OCI-LY7 (cell line): ENCODE results near the gene FEV. TPM values are rescaled to one million over a fixed set of nuclear protein-coding genes. Genes with fewer than 3 reads are reported as not detected.

Experiments
- BruUV-seq: library from RNA; stranded (reverse); fragments of 400-500 nt; replicated peaks from 2 replicates; lab custom pipeline; 2021; lab: Mats Ljungman, UMichigan
- CTCF ChIA-PET: fragments of 300-600 bp; sonication (Branson Sonifier 250); formaldehyde crosslinking; loops from one replicate; lab custom pipeline; 2022; ENCODE audit warnings: antibody characterized with exemption; ENCODE audit not compliant: unreplicated experiment; lab: Charles Lee
- POLR2A ChIA-PET: fragments of 300-600 bp; sonication (Branson Sonifier 250); formaldehyde crosslinking; loops from one replicate; lab custom pipeline; 2022; ENCODE audit warnings: antibody characterized with exemption; lab: Charles Lee
- DNase-seq: peaks from one replicate; pipeline ENCODE4 v3.0.0-alpha.2; 2015; ENCODE audit warnings: low spot score
- H2AFZ ChIP-seq: fragments of 200-600 bp; sonication (generic), shearing (Covaris generic); 2 replicates; pipeline ENCODE4 v1.6.1; 2014; ENCODE audit warnings: mild to moderate bottlenecking, antibody characterized with exemption, low read length, moderate library complexity
- H3K27ac ChIP-seq: fragments of 200-600 bp; sonication (generic); 2 replicates; pipeline ENCODE4 v1.5.1; 2014; ENCODE audit warnings: mixed run types, low read depth, mild to moderate bottlenecking, moderate library complexity, low read length, inconsistent platforms; ENCODE audit not compliant: poor library complexity, severe bottlenecking
- H3K36me3 ChIP-seq: fragments of 200-600 bp; sonication (generic); 2 replicates; pipeline ENCODE4 v1.6.1; 2014; ENCODE audit warnings: mild to moderate bottlenecking, antibody characterized with exemption, low read length, moderate library complexity, mixed read lengths; ENCODE audit not compliant: insufficient read depth
- H3K4me1 ChIP-seq: fragments of 200-600 bp; sonication (generic); 2 replicates; pipeline ENCODE4 v1.5.1; 2014; ENCODE audit warnings: mild to moderate bottlenecking, low read length; ENCODE audit not compliant: insufficient read depth, poor library complexity, severe bottlenecking
- H3K4me2 ChIP-seq: fragments of 200-600 bp; sonication (generic); 2 replicates; pipeline ENCODE4 v1.6.1; 2014; ENCODE audit warnings: mild to moderate bottlenecking, low read length
- H3K4me3 ChIP-seq: fragments of 200-600 bp; sonication (generic); 2 replicates; pipeline ENCODE4 v1.5.1; 2014; ENCODE audit warnings: mild to moderate bottlenecking, low read depth, low read length; ENCODE audit not compliant: poor library complexity, severe bottlenecking
- H3K79me2 ChIP-seq: fragments of 200-600 bp; sonication (generic); 2 replicates; pipeline ENCODE4 v1.6.1; 2016; ENCODE audit warnings: low read depth, mild to moderate bottlenecking, low read length, moderate library complexity, mixed read lengths; ENCODE audit not compliant: insufficient read depth
- H3K9me2 ChIP-seq: fragments of 200-600 bp; sonication (generic); 2 replicates; pipeline ENCODE4 v1.6.1; 2016; ENCODE audit warnings: mild to moderate bottlenecking, low read length, mixed read lengths; ENCODE audit not compliant: insufficient read depth
- H3K9me3 ChIP-seq: fragments of 200-600 bp; sonication (generic); 2 replicates; pipeline ENCODE4 v1.6.1; 2014; ENCODE audit warnings: mild to moderate bottlenecking, mixed run types, low read length, mixed read lengths
- H4K20me1 ChIP-seq: fragments of 200-600 bp; sonication (generic); 2 replicates; pipeline ENCODE4 v1.6.1; 2014; ENCODE audit warnings: mild to moderate bottlenecking, antibody characterized with exemption, low read length, moderate library complexity, mixed read lengths; ENCODE audit not compliant: insufficient read depth
- EZH2phosphoT487 ChIP-seq: fragments of 200-600 bp; sonication (generic); IDR thresholded peaks from 2 replicates; pipeline ENCODE4 v1.6.1; 2018; ENCODE audit warnings: low read depth, borderline replicate concordance, mild to moderate bottlenecking, mixed run types, antibody characterized with exemption, low read length, moderate library complexity, mixed read lengths
- intact Hi-C: fragments of 100-400 bp; cut with micrococcal nuclease; formaldehyde crosslinking; loops from one replicate; pipeline ENCODE4 v1.10.0; 2022; ENCODE audit not compliant: unreplicated experiment
- total RNA-seq, 2 experiments: library from RNA; depleted of rRNA in 1 of 2; stranded (reverse); fragments of >200 nt in 1 of 2; shearing (Covaris generic) in 1 of 2; gene quantifications; 2 replicates each; pipeline ENCODE4 v1.2.3, GENCODE V29; 2014 to 2022
- TF ChIP-seq, protein P1 (sequence below): fragments of 200-600 bp; sonication (generic); conservative IDR thresholded peaks from 2 replicates; pipeline ENCODE4 v1.5.1; 2014; ENCODE audit warnings: mild to moderate bottlenecking, antibody characterized with exemption, low read length, moderate library complexity, mixed read lengths

Gene FEV
- total RNA-seq, 2 experiments from 2014 or later: not detected

DNA sequence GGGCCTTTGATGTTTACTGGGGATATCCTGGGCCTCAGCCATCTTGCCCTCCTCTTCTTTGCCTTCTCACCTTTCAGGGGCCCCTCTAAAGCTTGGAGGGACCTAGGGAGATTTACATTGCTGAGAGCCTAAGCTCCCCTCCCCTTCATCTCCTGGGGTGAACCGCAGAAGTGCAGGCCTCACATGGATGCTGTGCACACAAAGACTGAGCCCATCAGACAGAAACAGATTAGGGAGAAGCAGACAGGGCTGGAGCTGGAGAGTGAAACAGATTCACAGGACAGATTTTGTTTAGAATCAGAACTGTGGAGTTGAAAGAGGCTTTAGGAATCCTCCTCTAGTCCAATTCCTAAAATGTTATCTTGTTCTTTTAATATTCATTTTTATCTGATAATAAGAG, 28.9 kb downstream of the FEV start:
- DNase-seq: no peak
- POLR2A ChIA-PET: interaction anchor here (0.6 kb wide), 2 partner anchors 51 to 513 kb away, joined by 3 read pairs; no protein-coding TSS in a partner anchor
- Histone ChIP-seq H4K20me1 (no peaks in the 10 kb centered on the region), H3K4me2 (no peak overlapping the region), H3K4me1 (peaks cover 6% of the 10 kb centered on the region), H3K9me3 (no peaks in the 10 kb centered on the region), H2AFZ (no peak overlapping the region), H3K27ac (no peak overlapping the region), H3K79me2 (no peaks in the 10 kb centered on the region), H3K4me3 (no peak overlapping the region), H3K9me2 (no peaks in the 10 kb centered on the region), H3K36me3 (no peaks in the 10 kb centered on the region)
- BruUV-seq: no TSS peak
- intact Hi-C loops: no loop called here
- no peak for TF ChIP-seq EZH2phosphoT487
- TF ChIP-seq, protein P1, sequence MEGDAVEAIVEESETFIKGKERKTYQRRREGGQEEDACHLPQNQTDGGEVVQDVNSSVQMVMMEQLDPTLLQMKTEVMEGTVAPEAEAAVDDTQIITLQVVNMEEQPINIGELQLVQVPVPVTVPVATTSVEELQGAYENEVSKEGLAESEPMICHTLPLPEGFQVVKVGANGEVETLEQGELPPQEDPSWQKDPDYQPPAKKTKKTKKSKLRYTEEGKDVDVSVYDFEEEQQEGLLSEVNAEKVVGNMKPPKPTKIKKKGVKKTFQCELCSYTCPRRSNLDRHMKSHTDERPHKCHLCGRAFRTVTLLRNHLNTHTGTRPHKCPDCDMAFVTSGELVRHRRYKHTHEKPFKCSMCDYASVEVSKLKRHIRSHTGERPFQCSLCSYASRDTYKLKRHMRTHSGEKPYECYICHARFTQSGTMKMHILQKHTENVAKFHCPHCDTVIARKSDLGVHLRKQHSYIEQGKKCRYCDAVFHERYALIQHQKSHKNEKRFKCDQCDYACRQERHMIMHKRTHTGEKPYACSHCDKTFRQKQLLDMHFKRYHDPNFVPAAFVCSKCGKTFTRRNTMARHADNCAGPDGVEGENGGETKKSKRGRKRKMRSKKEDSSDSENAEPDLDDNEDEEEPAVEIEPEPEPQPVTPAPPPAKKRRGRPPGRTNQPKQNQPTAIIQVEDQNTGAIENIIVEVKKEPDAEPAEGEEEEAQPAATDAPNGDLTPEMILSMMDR: no peak
- CTCF ChIA-PET: no interaction called here

DNA sequence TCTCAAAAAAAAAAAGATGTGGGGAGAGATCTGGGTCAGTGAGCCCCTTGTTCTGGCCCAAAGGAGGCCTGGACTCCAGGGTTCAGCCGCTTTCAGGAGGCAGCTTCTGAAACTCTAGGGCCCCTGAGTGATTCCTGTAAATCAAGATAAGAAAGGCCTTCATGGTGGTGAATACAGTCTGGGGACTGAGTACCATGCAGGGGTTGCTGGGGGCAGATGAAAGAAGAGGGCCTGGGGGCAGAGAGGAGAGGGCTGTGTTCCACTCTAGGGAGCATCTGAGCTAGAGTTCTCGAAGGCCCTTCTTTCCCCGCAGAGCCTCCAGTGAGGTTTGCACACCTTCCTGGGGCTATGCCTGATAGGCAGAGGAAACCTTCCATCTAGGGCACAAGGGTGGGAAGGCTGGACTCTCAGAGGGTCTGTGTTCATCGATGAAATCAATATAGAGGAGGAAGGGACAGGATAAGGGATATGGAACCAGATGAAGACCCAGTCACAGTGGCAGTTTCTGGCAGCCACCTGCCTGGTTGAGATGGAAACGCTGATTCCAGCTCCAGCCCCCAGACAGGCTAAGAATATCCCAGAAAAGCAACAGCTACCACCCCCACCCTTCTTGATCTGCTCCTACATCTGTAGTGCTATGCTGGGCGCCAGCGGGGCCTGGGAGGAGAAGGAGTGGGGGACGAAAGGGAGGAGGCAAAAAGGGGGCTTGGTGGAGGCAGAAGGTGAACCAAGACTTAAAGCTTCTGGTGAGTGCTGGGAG, 30.3 kb downstream of the FEV start:
- Histone ChIP-seq H3K4me3 (no peak overlapping the region), H3K27ac (no peak overlapping the region), H3K4me2 (no peak overlapping the region), H3K36me3 (no peaks in the 10 kb centered on the region), H3K9me3 (no peaks in the 10 kb centered on the region), H3K4me1 (peaks cover 6% of the 10 kb centered on the region), H3K9me2 (no peaks in the 10 kb centered on the region), H3K79me2 (no peaks in the 10 kb centered on the region), H2AFZ (no peak overlapping the region), H4K20me1 (no peaks in the 10 kb centered on the region)
- POLR2A ChIA-PET: interaction anchor here (0.6 kb wide), 1 partner anchor 361 kb away, joined by 5 read pairs; no protein-coding TSS in a partner anchor
- no TSS peak for BruUV-seq
- DNase-seq: no peak
- TF ChIP-seq, protein P1: no peak
- TF ChIP-seq EZH2phosphoT487: no peak
- CTCF ChIA-PET: no interaction called here
- intact Hi-C loops: no loop called here
